ENCODE measurements around the gene CFAP43.
"Not testable (repeated sequence)": the region's sequence is repeated elsewhere in the genome, so short reads cannot be mapped to it uniquely, and the experiment has no call there.

Gene CFAP43

DNA sequence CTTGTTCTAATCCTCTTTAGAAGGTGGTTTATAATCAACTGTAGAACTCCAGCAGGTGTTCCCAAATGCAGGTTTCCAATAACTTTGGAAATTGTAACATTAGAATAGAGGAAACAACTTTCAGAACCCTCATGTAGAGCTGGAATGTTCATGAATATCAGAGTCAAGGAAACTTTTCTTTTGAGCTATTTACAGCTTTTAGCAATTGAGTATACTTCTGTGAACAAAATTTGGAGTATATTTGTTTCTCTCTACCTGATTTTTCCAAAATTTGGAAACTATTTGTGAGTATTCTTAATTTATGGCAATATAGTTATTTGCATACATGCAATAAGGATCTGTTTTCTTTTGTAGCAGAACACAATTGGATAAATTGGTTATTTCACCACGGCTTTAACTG lies 2.8 kb upstream of the CFAP43 start:
- in situ Hi-C loops (cut with HindIII; ENCODE audit: low sequenced_read_pairs) = loop anchor here (25.0 kb wide), 1 partner anchor 98 kb away; no protein-coding TSS in a partner anchor

GRCh38 chr10:104233817-104234216 lies 1.7 kb upstream of the CFAP43 start:
- in situ Hi-C loops (cut with HindIII; ENCODE audit: low sequenced_read_pairs) = loop anchor here (25.0 kb wide), 1 partner anchor 97 kb away; no protein-coding TSS in a partner anchor

- in situ Hi-C loops (cut with HindIII; ENCODE audit: low sequenced_read_pairs) = loop anchor here (25.0 kb wide), 1 partner anchor 95 kb away; no protein-coding TSS in a partner anchor
Observed at GRCh38 chr10:104232613-104233102, 494 bp upstream of the CFAP43 start.

- in situ Hi-C loops (cut with HindIII; ENCODE audit: low sequenced_read_pairs) = loop anchor here (25.0 kb wide), 1 partner anchor 93 kb away; no protein-coding TSS in a partner anchor
Observed at GRCh38 chr10:104230490-104230889, 1.7 kb downstream of the CFAP43 start.

- in situ Hi-C loops (cut with HindIII; ENCODE audit: low sequenced_read_pairs) = no loop called here
Observed at GRCh38 chr10:104223304-104223703, 8.9 kb downstream of the CFAP43 start.

DNA sequence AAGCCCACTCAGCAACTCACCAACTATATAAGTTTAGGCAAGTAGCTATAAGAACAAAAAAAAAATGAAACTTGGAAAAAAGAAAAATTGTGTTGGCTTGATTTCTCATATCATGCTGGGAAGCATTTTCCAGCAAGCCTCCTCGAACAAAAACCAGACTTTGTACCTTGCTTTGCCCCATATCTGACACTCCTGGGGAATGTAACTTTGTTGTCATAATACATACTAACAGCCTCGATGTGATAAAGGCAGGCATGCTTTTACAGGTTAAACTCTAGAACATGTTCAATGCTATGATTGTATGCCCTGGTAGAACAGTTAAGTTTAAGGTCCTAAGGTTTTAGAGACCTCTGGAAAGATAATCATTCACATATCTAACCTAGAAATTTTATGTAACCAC lies 11.6 kb downstream of the CFAP43 start:
- in situ Hi-C loops (cut with HindIII; ENCODE audit: low sequenced_read_pairs) = no loop called here

DNA sequence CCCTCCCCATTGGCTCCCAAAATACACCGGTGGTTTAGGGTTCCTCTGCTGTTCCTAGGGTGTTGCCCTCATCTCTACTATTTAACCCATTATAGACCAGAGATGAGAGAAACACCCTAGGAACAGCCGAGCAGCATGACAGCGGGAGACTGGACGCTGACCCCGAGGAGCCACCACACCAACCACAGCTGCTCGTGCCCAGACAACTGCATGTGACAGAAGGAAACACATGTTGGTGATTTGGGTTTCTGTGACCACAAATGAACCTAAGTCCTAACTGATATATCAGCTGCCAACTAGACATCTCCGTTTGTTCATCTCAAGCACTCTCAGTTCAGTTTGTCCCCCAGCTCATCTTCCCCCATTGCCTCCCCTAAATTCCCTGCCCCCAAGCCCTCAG lies 13.4 kb downstream of the CFAP43 start:
- in situ Hi-C loops (cut with HindIII; ENCODE audit: low sequenced_read_pairs) = no loop called here

GRCh38 chr10:104216631-104217030 lies 15.5 kb downstream of the CFAP43 start:
- in situ Hi-C loops (cut with HindIII; ENCODE audit: low sequenced_read_pairs) = no loop called here

DNA sequence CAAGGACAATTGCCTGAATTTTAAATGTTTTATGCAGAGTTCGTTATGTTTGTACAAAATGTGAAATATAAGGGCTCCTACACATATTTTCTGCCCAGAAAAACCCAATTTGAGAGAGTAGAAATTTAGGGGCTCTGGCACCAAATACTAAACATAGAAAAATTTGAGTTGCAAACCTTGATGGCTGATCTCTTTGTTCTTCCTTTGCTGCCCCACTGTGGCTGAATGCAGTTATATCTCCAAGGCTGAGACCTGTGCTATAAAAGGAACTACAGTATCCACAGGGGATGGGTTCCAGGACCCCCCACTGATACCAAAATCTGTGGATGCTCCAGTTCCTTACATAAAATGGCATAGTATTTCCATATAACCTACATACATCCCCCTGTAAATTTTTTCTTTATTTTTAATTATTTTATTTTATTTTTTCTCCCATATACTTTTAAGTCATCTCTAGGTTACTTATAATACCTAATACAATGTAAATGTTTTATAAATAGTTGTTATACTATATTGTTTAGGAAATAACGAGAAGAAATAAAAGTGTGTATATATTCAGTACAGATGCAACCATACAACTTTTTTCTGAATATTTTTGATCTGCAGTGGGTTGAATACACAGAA lies 22.5 kb downstream of the CFAP43 start:
- in situ Hi-C loops (cut with HindIII; ENCODE audit: low sequenced_read_pairs) = no loop called here

DNA sequence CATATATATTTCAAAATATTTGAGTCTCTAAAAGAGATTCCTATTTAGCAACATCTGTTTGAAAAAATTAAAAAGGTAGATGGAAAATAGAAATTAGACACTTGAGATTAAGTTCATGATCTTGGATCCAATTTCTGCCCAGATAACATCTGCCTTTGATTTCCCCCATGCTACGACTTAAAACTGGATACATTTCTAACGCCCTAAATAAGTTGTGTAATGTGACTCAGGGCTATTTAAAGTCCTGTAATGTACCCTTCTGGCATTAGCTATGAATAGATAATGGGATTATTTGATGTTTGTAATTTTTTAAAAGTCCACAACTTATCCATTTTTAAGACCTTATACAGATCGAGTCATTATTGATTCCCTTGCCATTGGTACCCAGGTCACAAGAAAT lies 23.4 kb downstream of the CFAP43 start:
- in situ Hi-C loops (cut with HindIII; ENCODE audit: low sequenced_read_pairs) = no loop called here

- in situ Hi-C loops (cut with HindIII; ENCODE audit: low sequenced_read_pairs) = no loop called here
Observed at GRCh38 chr10:104202231-104202630, 29.9 kb downstream of the CFAP43 start.

DNA sequence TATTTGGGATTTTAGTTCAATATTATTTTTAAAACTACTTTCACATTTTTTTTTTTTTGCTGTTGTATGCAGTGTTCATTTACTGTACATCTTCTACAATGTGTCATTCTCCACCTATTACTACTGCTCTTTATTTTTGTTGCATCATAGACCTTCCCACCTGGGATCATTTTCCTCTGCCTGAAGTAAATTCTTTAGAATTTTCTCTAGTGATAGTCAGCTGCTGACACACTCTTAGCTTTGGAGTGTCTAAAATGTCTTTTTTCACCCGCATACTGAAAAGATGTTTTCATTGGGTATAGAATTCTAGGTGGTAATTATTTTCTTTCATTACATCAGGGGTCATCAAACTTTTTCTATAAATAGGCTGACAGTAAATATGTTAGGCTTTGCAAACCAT lies 30.5 kb downstream of the CFAP43 start:
- in situ Hi-C loops (cut with HindIII; ENCODE audit: low sequenced_read_pairs) = no loop called here

GRCh38 chr10:104199567-104199966 lies 32.6 kb downstream of the CFAP43 start:
- in situ Hi-C loops (cut with HindIII; ENCODE audit: low sequenced_read_pairs) = no loop called here

DNA sequence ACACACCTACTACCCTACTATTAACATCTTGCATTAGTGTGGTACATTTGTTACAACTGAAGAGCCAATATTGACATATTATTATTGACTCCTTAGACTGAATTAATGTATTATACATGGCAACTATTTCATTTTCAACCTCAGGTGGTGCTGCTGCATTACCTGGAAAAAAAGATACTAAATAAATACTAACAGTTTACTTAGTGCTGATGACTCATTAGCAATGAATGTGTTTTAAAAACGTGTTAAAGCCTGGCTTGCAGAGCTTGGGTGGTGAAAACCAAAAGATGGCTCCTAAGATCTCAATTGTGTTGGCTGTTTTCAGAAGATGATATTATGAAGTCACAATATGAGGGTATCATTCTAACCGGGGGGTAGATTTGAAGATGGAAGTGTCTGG lies 34.8 kb downstream of the CFAP43 start:
- in situ Hi-C loops (cut with HindIII; ENCODE audit: low sequenced_read_pairs) = no loop called here

DNA sequence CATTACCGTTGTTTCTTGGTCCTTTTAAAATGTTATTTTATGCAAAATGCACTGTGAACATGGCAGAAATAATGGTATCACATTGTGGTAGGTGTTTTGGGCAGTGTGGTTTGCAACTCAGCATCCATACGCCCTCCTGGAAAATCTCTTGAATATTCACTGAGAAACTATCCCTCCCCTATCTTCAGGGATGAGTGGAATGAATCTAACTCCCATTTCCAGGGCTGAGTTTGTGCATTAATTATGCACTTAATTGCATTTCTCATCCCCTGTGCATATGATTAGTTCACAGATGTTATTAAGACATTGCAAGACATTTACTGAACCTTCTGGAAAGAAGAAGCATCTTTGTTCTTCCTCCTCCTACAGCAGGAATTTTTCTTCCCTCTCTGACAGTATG lies 36.5 kb downstream of the CFAP43 start:
- in situ Hi-C loops (cut with HindIII; ENCODE audit: low sequenced_read_pairs) = no loop called here

DNA sequence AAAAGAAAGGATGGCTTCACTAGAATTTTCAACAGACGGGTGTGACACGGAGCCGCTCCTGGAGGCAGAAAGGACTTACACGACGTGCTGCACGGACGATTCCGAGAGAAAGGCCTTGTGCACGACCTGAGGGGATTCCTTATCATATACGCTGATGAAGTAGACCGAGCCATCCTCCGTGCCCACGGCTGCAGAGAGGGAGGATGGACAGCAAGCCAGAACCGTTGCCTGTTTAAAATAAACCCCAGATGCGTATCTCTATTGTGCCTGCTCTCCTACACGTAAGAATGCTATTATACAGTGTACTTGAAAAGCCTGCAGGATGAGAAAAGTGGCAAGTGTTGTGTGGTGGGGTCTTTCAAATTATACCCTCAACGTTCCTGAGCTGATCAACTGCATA lies 38.4 kb downstream of the CFAP43 start:
- in situ Hi-C loops (cut with HindIII; ENCODE audit: low sequenced_read_pairs) = no loop called here

GRCh38 chr10:104190695-104191094 lies 41.5 kb downstream of the CFAP43 start:
- in situ Hi-C loops (cut with HindIII; ENCODE audit: low sequenced_read_pairs) = no loop called here

DNA sequence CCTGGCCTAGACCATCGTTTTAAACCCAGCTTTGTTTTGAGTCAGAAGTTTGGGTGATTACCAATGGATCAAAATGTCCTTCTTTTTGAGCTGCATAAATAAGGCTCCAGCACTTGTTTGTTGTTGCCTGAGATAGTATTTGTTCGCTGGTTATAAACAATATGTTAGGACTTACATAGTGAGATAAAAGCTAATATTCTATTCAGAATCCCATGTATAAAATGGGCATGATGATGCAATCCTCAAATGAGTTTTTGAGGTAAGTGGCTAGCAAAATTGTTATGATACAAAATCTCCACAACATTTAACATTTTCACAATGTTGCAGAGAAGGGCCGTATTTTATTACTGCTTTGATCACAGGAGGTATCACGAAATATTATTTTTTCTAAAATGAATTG lies 48.5 kb downstream of the CFAP43 start:
- in situ Hi-C loops (cut with HindIII; ENCODE audit: low sequenced_read_pairs) = no loop called here

GRCh38 chr10:104174136-104174535 lies 58.0 kb downstream of the CFAP43 start:
- in situ Hi-C loops (cut with HindIII; ENCODE audit: low sequenced_read_pairs) = not testable (repeated sequence)

GRCh38 chr10:104170610-104171254 lies 61.4 kb downstream of the CFAP43 start:
- in situ Hi-C loops (cut with HindIII; ENCODE audit: low sequenced_read_pairs) = no loop called here

DNA sequence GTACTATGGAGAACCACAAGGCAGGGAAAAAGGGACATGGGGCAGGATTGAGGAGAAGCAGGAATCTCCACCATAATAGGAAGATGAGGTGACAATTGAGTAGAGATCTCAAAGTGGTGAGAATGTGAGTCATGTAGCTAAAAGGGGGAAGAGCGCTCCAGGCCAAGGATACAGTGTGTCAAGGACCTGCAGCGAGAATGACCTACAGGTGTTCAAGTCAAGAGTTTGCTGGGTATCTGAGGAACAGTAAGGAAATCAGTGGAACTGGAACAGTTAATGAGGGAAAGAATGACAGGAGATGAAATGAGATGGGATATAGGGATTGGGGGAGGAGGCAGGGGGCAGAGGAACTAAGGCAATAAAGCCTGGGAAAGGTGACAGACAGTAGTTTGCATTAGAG lies 76.6 kb downstream of the CFAP43 start:
- in situ Hi-C loops (cut with HindIII; ENCODE audit: low sequenced_read_pairs) = no loop called here

DNA sequence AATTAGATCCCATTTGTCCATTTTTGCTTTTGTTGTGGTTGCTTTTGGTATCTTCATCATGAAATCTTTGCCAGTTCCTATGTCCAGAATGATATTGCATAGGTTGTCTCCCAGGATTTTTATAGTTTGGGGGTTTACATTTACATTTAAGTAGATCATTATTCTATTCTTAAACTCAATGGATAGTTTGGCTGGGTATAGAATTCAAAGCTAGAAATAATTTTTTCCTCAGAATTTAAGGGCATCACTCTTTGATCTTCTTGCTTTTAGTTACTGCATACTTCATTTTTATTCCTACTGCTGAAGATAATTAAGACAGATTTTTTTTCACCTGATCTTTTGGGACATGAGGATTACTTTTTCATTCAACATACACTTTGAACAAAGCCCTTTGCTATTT lies 80.4 kb downstream of the CFAP43 start:
- in situ Hi-C loops (cut with HindIII; ENCODE audit: low sequenced_read_pairs) = no loop called here
